ENCODE results near the gene HPCAL1. TPM values are rescaled to one million over a fixed set of nuclear protein-coding genes. Genes with fewer than 3 reads are reported as not detected.
A peak's percentile ranks its signal among the peaks of the same experiment; 100 is the strongest.

The HPCAL1 gene
- total RNA-seq, 1 experiment from 2014 or later, result 159 TPM

DNA sequence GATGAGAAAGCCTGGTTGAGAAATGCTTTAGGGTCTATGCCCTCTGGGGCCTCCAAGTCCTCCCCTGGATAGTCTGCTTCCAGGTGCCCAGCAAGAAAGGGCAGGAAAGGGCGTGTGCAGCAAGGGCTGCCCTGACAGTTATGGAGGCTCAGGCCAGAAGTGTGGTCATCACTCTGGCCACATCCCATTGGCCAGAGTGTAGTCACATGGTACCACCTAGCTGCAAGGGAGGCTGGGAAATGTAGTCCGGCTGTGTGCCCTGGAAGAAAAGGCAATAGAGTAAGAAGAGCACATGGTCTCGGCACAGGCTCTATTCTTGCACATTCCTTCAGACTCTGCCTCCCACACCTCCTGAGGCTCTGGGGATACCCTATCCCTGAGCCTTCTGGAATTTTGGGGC lies 109.7 kb downstream of the HPCAL1 start:
- Histone ChIP-seq H3K36me3 (peaks cover 69% of the 10 kb centered on the region), H3K9me3 (no peaks in the 10 kb centered on the region), H3K4me3 (no peak overlapping the region), H3K27me3 (no peaks in the 10 kb centered on the region)
- DNase-seq, result peak; percentile 65

DNA sequence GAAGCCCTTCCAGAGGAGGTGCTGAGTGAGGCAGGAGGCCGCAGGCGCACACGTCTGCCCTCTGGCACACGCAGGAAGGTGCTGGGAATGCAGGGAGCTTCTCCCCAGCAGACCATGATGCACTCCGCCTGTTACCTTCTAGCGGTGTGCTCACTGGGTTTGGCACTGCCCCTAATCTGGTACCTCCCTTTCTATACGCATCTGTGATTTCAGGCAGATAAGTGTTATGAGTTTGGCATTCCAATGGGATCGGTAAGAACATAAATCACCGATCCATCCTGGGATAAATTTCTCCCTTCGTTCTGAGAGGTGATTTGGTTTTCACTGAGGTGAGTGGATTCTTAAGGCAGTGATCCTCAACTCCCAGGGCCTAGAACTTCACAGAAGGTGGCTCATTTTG lies 110.8 kb downstream of the HPCAL1 start:
- Histone ChIP-seq H3K27me3 (no peaks in the 10 kb centered on the region), H3K9me3 (no peaks in the 10 kb centered on the region), H3K4me3 (no peak overlapping the region), H3K36me3 (peaks cover 67% of the 10 kb centered on the region)
- DNase-seq, result no peak

DNA sequence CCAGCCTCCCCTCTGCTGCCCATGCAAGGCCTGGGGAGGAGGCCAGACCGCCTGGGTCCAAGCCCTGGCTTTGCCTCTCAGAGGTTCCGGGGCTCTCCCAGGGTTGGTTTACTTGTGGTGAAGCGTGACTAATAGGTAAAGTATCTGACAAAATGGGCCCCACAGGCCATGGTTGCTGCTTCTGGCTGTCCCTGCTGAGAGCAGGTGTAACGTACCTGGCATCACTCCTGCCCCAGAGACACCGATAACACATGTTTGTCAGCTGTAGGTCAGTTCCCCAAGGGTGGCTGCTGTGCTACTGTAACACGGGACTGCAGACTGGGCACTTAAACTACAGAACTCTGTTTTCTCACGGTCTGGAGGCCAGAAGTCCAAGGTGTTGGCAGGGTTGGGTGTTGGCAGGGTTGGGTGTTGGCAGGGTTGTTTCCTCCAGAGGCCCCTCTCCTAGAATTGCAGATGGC lies 111.3 kb downstream of the HPCAL1 start:
- peaks cover 61% of the 10 kb centered on the region for H3K36me3 ChIP-seq
- DNase-seq, result peak; percentile 73
- no peaks in the 10 kb centered on the region for H3K27me3 ChIP-seq
- H3K9me3 ChIP-seq, result no peaks in the 10 kb centered on the region
- no peak overlapping the region for H3K4me3 ChIP-seq

DNA sequence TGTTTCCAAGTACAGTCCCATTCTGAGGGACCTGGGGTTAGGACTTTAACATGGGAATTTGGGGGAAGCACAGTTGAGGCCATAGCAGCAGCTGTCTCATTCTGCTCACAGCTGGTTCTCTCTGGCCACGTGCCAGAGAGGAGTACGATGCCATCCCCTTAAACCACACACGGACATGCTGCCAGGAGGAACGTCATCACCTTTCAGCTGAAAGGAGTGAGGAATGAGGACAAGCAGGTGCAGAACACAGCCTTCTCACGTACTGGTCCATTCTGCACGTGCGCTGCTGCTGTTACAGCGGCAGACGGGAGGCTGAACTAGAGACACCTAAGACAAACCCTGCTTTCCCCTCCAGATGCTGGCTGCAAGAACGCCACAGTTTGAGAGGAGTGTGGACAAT lies 111.9 kb downstream of the HPCAL1 start:
- peak; percentile 39 for DNase-seq
- Histone ChIP-seq H3K9me3 (no peaks in the 10 kb centered on the region), H3K27me3 (no peaks in the 10 kb centered on the region), H3K4me3 (no peak overlapping the region), H3K36me3 (peaks cover 59% of the 10 kb centered on the region)

DNA sequence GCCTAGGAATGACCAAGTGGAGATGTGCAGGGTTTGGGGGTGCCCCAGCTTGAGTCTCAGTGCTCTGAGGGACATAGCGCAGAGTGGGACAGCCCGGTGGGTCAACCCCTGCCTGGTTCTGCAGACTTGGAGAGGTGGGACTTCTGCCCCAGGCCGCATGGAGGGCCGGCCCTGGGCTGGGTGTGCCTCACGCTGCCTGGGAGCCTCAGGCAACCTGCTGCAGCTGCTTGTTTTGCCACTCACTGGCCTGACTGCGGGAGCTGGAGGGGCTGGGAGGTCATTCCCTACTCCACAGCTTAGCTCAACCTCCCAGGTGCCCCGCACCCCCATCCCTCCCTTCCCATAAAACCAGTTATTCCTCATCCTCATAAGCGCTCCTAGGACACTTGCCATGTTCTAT lies 112.3 kb downstream of the HPCAL1 start:
- Histone ChIP-seq H3K4me3 (no peak overlapping the region), H3K27me3 (no peaks in the 10 kb centered on the region), H3K36me3 (peaks cover 58% of the 10 kb centered on the region), H3K9me3 (no peaks in the 10 kb centered on the region)
- DNase-seq, result no peak

DNA sequence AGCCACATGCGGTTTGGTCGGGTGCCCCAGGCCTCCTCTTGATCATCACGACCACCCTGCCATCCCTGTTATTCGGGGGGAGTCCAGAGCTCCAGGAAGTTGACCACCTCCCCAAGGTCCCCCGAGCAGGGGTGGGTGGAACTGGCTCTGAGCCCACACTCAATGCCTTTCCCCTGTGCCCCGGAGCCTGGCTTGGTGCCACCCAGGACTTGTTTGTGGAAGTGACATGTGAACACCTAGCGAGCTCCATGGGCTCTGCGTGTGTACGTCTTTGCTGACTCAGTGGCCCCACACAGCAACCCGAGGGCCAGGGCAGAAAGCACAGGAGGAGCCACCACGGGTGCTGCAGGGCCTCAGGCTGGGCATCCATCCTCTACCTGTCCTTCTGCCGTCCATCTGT lies 112.9 kb downstream of the HPCAL1 start:
- DNase-seq, result no peak
- no peaks in the 10 kb centered on the region for H3K9me3 ChIP-seq
- peaks cover 56% of the 10 kb centered on the region for H3K36me3 ChIP-seq
- no peak overlapping the region for H3K4me3 ChIP-seq
- H3K27me3 ChIP-seq, result no peaks in the 10 kb centered on the region

DNA sequence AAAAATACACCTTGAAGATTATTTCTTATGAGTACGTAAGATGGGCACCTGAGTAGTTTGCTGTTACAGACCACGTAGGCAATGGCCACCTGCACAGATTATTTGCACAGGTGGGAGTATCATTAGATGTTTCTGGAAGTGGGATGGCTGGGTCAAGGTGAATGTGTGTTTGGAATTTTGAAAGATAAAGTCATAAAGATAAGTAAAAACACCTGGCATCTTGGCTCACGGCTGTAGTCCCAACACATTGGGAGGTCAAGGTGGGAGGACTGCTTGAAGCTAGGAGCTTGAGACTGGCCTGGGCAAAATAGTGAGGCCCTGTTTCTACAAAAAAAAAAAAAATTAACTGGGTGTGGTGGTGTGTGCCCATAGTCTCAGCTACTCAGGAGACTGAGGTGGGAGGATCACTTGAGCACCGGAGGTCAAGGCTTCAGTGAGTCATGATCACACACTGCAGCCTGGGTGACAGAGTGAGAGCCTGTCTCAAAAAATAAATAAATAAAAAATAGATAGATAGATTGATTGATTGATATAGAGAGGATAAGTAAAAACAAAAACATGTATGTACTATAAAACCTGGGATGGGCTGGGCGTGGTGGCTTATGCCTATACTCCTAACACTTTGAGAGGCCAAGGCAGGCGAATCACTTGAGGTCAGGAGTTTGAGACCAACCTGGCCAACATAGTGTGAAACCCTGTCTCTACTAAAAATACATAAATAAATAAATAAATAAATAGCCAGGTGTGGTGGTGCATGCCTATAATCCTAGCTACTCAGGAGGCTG lies 115.0 kb downstream of the HPCAL1 start:
- H3K27me3 ChIP-seq, result no peaks in the 10 kb centered on the region
- H3K9me3 ChIP-seq, result no peaks in the 10 kb centered on the region
- peaks cover 57% of the 10 kb centered on the region for H3K36me3 ChIP-seq
- H3K4me3 ChIP-seq, result no peak overlapping the region
- DNase-seq, result no peak

DNA sequence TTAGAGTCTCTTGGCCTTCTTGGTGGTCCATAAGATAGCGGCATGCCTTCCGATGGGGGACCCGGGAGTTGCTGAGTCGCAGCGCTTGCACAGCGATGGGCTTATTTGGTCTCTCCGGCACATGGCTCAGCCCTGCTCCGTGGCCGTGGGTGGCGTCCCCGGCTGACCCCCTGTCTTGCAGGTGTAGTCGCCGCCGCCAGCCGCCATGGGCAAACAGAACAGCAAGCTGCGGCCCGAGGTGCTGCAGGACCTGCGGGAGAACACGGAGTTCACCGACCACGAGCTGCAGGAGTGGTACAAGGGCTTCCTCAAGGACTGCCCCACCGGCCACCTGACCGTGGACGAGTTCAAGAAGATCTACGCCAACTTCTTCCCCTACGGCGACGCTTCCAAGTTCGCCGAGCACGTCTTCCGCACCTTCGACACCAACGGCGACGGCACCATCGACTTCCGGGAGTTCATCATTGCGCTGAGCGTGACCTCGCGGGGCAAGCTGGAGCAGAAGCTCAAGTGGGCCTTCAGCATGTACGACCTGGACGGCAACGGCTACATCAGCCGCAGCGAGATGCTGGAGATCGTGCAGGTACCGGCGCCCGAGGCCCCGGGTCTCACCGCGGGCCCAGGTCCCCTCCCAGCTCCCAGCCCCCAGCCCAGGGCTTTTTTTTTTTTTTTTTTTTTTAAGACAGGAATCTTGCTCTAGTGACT lies 117.0 kb downstream of the HPCAL1 start:
- H3K4me3 ChIP-seq, result no peak overlapping the region
- DNase-seq, result no peak
- peaks cover 54% of the 10 kb centered on the region for H3K36me3 ChIP-seq
- H3K9me3 ChIP-seq, result no peaks in the 10 kb centered on the region
- H3K27me3 ChIP-seq, result no peaks in the 10 kb centered on the region

DNA sequence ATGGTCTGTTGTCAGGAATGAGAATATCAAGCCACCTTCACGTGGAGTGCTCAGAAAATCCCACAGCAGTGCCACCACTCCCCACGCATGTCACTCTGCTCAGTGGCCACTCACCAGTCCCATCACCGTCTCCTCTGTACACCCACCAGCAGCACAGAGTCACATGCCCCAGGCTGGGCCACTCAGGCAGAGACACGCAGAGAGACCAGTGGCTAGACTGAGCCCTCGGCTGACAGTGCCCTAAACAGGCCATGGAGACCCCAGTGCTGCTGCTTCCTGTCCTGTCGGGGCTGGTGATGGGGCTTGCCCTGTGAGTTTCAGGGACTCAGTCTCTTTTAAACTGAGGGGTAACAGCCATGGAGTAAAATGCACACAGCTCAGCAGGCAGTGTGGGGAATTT lies 119.5 kb downstream of the HPCAL1 start:
- no peak for DNase-seq
- H3K4me3 ChIP-seq, result no peak overlapping the region
- no peaks in the 10 kb centered on the region for H3K27me3 ChIP-seq
- no peaks in the 10 kb centered on the region for H3K9me3 ChIP-seq
- H3K36me3 ChIP-seq, result peaks cover 57% of the 10 kb centered on the region

DNA sequence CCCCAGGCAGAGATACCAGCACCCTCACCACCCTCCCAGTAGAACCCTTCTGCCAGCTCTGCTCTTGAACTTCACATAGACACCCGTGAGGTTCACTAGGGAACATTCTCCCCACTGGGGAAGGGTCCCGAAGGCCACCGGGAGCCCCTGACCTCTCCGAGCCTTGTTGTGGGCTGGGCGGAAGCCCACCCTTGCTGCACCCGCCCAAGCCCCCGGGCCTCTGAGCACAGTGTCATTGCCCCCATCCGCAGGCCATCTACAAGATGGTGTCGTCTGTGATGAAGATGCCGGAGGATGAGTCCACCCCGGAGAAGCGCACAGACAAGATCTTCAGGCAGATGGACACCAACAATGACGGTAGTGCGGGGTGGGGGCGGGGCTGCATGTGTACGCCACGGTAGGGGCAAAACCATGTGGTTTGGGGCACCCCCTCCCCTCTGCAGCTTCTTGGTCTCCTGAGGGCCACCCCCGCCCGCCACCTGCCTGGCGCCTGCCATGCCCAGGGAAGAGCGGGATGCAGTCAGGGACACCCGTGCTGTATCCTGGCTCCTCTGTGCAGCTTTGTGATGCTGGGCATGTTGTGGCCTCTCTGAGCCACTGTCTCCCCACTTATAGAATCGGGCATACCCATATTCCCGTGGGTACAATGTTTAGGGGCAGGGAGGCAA lies 120.2 kb downstream of the HPCAL1 start:
- no peak for DNase-seq
- no peaks in the 10 kb centered on the region for H3K9me3 ChIP-seq
- peaks cover 63% of the 10 kb centered on the region for H3K36me3 ChIP-seq
- H3K27me3 ChIP-seq, result no peaks in the 10 kb centered on the region
- H3K4me3 ChIP-seq, result no peak overlapping the region

DNA sequence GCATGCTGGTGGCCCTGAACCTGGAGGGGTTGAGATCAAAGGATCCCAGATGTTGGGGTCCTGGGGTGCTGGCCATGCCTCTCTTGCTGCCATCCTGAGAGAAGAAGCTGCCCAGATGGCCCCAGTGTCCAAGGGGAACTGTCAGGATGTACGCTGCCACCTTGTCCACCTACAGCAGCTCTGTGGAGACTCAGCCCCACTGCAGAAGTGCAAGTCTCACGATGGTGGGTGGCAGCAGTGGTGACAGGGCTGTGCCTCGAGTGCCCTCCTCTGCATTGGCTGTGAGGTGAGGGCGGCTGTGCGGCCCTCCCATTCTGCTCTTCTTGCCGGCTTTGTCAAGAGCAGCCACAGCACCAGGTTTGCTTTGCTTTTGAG lies 120.7 kb downstream of the HPCAL1 start:
- H3K27me3 ChIP-seq, result no peaks in the 10 kb centered on the region
- H3K4me3 ChIP-seq, result no peak overlapping the region
- H3K36me3 ChIP-seq, result peaks cover 64% of the 10 kb centered on the region
- no peak for DNase-seq
- H3K9me3 ChIP-seq, result no peaks in the 10 kb centered on the region

DNA sequence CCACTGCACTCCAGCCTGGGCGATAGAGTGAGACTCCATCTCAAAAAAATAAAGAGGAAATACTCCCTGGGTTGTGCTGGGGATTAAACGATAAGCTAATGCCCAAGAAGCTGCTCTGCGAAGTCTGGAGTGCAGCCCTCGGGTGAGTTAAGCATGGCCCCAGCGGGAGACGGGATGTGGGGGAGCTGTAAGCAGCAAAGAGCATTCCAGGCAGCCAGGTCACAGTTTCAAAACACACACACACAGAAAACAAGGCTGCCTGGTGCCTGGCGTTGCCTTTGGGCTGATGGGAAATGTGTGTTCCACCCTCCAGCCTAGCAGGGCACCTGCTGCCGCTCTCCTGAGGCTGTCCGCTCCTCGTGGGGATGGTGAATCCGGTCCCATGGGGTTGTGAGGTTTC lies 121.3 kb downstream of the HPCAL1 start:
- H3K4me3 ChIP-seq, result no peak overlapping the region
- H3K27me3 ChIP-seq, result no peaks in the 10 kb centered on the region
- H3K9me3 ChIP-seq, result no peaks in the 10 kb centered on the region
- H3K36me3 ChIP-seq, result peaks cover 66% of the 10 kb centered on the region
- peak; percentile 40 for DNase-seq

DNA sequence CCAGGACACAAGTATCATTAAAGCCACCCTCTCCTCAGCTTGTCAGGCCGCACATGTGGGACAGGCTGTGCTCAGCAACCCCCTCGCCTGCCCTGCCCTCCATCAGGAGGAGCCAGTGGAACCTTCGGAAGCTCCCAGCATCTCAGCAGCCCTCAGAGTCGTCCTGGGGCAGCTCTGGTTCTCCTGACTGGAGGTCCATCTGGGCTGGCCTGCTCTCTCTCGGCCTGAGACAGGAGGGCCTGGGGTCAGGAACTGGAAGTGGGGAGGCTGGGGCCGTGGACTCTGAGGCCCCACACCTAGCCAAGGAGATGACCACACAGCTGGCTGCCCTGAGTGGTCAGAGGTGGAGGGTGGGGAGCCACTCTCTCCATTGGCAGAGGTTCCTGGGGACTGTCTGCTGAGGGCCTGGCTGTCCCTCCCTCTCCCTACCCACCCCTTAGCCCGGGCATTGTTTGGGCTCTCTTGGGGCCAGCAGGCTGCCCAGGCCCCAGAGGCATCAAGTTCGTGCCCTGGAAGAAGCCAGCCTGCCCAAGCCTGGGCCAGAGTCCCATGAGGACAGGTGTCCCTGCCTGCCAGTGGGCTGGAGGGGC lies 122.3 kb downstream of the HPCAL1 start:
- Histone ChIP-seq H3K4me3 (no peak overlapping the region), H3K9me3 (no peaks in the 10 kb centered on the region), H3K36me3 (peaks cover 61% of the 10 kb centered on the region), H3K27me3 (no peaks in the 10 kb centered on the region)
- no peak for DNase-seq

DNA sequence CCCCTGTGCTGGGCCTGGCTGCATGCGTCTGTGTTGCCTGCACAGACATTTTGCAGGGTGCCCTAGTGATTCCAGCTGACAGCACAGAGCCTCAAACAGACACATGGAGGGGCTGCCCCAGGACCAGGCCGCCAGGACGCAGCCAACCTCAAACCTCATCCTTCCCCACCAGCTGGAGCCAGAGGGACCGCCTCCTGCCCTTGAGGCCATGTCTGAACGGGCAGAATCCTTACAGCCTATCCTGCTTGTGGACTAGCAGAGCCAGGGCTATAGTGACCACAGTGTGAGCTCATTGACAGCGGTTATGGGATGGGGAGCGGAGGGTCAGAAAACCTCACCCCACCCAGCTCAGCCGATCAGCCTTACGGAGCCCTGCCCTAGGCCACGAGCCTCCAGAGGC lies 123.0 kb downstream of the HPCAL1 start:
- Histone ChIP-seq H3K36me3 (peaks cover 60% of the 10 kb centered on the region), H3K9me3 (no peaks in the 10 kb centered on the region), H3K27me3 (no peaks in the 10 kb centered on the region), H3K4me3 (no peak overlapping the region)
- no peak for DNase-seq

DNA sequence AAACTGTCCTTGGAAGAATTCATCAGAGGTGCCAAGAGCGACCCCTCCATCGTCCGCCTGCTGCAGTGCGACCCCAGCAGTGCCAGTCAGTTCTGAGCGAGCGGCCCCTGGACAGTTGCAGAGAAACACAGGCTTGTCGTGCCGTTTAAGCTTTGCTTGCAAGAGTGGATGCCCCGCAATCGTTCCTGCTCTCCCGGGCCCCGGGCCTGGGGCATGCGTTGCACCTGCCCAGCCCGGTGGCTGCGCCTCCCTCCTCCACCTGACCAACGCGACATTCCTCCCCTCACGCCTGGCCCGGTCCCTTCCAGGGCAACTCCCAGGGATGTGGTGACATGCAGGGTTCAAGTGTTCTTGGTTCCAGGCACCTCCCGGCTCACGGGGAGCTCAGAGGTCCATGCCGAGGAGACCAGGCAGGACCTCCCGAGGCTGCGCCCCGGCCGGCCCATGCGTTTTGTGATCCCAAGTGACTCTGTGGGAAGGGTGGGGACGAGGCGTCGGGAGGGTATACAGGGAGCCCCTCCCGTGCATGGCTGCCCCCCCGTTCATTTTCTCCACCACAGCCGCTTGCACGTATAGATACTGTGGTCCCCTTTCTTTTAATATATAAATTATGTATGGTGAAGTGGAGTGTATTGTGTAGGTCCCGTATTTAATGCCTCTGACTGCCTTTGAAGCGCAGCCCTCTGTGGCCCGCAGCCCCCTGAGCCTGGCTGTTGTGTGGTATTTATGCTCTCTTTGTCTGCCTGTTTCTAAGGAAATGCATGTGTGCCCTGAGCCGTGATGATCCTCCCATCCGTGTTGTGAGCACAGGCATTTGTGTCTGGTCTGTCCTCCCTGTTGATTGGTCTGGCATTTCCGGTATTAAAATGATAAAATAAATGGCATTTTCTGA lies 124.3 kb downstream of the HPCAL1 start:
- Histone ChIP-seq H3K27me3 (no peaks in the 10 kb centered on the region), H3K36me3 (peaks cover 47% of the 10 kb centered on the region), H3K4me3 (no peak overlapping the region), H3K9me3 (no peaks in the 10 kb centered on the region)
- DNase-seq, result no peak

DNA sequence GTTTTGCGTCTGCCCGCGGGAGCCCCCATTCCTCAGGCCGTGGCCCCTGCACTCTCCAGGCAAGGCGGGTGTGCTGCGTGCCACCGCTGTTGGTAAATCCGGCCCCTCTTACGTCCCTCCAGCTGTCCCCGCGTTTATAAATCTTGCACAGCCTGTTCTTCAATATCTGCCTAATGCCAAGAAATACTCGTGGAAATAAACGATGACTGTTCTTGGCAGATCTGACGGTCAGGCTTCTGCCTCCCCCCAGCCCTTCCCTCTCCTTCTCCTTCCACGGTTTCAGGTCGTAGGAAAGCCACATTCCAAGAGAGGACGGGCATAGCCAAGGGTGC lies 124.9 kb downstream of the HPCAL1 start:
- no peaks in the 10 kb centered on the region for H3K27me3 ChIP-seq
- peaks cover 41% of the 10 kb centered on the region for H3K36me3 ChIP-seq
- no peak for DNase-seq

More for the DNA sequence above, 124.9 kb downstream of the HPCAL1 start:
- H3K4me3 ChIP-seq, result no peak overlapping the region
- no peaks in the 10 kb centered on the region for H3K9me3 ChIP-seq

All from MG63 (cell line).